Parathyroid adenoma (tissue), 2 donors: ENCODE measurements around the gene SPON1.

Experiments
- H2AFZ ChIP-seq: fragments of 300-600 bp; sonication (generic); one replicate; pipeline ENCODE4 v1.7.0; 2017; ENCODE audit warnings: antibody characterized with exemption, mild to moderate bottlenecking
- H3K27ac ChIP-seq: fragments of 300-600 bp; sonication (generic); one replicate; pipeline ENCODE4 v1.7.0; 2017
- H3K27me3 ChIP-seq: fragments of 300-600 bp; sonication (generic); one replicate; pipeline ENCODE4 v1.7.0; 2017; ENCODE audit warnings: low read length; ENCODE audit not compliant: control insufficient read depth, insufficient read depth
- H3K36me3 ChIP-seq: fragments of 300-600 bp; sonication (generic); one replicate; pipeline ENCODE4 v1.7.0; 2017; ENCODE audit warnings: low read length; ENCODE audit not compliant: control insufficient read depth, insufficient read depth
- H3K4me1 ChIP-seq: fragments of 300-600 bp; sonication (generic); one replicate; pipeline ENCODE4 v1.7.0; 2017; ENCODE audit warnings: control low read depth
- H3K4me2 ChIP-seq: fragments of 300-600 bp; sonication (generic); one replicate; pipeline ENCODE4 v1.7.0; 2017; ENCODE audit warnings: low read length
- H3K4me3 ChIP-seq: fragments of 300-600 bp; sonication (generic); one replicate; pipeline ENCODE4 v1.7.0; 2017; ENCODE audit warnings: low read depth, low read length
- H3K79me2 ChIP-seq: fragments of 300-600 bp; sonication (generic); one replicate; pipeline ENCODE4 v1.7.0; 2017; ENCODE audit warnings: control low read depth
- H3K9ac ChIP-seq: fragments of 300-600 bp; sonication (generic); one replicate; pipeline ENCODE4 v1.7.0; 2017; ENCODE audit warnings: mild to moderate bottlenecking
- H3K9me3 ChIP-seq: fragments of 300-600 bp; sonication (generic); one replicate; pipeline ENCODE4 v1.7.0; 2017; ENCODE audit warnings: low read length; ENCODE audit not compliant: control insufficient read depth
- TF ChIP-seq, protein P1 (sequence below): fragments of 300-600 bp; sonication (generic); IDR thresholded peaks from one replicate; pipeline ENCODE4 v1.7.0; 2017; ENCODE audit warnings: antibody characterized with exemption, mild to moderate bottlenecking
- donor health status: primary hyperparathyroidism.

Gene SPON1

DNA sequence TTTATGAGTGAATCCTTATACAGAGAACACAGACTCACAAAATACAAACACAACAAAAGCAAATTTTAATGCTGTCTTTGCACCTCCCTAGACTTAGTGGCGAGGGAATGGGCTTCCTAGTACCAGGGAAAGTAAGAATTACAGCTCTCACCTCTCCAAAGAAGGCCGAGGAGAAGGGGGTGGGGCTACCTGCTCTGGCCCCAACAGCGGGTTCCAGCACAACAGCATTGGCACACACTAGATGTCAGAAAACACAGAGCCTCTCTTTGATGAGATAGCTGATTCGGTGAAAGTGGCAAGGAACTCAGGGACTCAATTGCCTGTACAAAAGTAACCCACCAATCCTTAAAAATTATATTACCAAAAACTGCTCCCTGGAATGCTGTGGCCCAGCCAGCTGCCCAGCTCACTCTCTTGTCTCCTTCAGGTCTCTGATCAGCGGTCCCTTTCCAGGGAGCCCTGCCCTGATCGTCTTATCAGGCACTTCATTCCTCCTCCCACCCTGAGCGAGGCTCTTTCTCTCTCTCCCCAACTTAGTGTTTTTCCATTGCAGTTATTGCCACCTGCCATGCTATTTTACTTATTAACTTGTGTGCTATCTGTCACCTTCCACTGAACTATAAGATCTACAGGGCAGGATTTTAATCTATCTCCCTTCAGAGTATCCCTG lies 30.7 kb downstream of the SPON1 start:
- no peaks in the 10 kb centered on the region for H3K4me1 ChIP-seq
- TF ChIP-seq, protein P1, sequence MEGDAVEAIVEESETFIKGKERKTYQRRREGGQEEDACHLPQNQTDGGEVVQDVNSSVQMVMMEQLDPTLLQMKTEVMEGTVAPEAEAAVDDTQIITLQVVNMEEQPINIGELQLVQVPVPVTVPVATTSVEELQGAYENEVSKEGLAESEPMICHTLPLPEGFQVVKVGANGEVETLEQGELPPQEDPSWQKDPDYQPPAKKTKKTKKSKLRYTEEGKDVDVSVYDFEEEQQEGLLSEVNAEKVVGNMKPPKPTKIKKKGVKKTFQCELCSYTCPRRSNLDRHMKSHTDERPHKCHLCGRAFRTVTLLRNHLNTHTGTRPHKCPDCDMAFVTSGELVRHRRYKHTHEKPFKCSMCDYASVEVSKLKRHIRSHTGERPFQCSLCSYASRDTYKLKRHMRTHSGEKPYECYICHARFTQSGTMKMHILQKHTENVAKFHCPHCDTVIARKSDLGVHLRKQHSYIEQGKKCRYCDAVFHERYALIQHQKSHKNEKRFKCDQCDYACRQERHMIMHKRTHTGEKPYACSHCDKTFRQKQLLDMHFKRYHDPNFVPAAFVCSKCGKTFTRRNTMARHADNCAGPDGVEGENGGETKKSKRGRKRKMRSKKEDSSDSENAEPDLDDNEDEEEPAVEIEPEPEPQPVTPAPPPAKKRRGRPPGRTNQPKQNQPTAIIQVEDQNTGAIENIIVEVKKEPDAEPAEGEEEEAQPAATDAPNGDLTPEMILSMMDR = no peak
- H3K79me2 ChIP-seq = no peaks in the 10 kb centered on the region
- H3K27ac ChIP-seq = no peak overlapping the region
- no peaks in the 10 kb centered on the region for H3K36me3 ChIP-seq
- H3K4me2 ChIP-seq = no peak overlapping the region
- H3K4me3 ChIP-seq = no peak overlapping the region
- no peaks in the 10 kb centered on the region for H3K27me3 ChIP-seq
- H3K9me3 ChIP-seq = no peaks in the 10 kb centered on the region
- no peak overlapping the region for H2AFZ ChIP-seq
- H3K9ac ChIP-seq = no peak overlapping the region

DNA sequence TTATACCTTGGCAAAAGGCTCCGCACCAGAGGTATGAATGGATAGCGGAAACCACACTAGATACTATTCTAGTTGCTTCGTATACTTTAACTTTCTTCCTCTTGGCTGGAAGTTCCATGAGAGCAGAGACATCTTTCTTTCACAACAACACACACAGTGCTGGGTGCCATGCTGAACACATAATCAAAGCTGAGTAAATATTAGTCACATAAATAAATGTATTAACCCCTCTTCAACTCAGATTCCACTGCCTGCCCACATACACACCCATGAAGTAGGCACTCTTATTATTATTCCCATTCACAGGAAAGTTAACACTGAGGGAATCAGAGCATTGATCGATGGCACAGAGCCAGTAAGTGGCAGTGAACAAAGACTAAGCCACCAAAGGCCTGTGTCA lies 35.4 kb downstream of the SPON1 start:
- Histone ChIP-seq H3K4me2 (no peak overlapping the region), H3K27ac (no peak overlapping the region), H3K27me3 (no peaks in the 10 kb centered on the region), H3K9ac (no peak overlapping the region), H3K79me2 (no peaks in the 10 kb centered on the region), H2AFZ (no peak overlapping the region), H3K9me3 (no peaks in the 10 kb centered on the region), H3K4me3 (no peak overlapping the region), H3K4me1 (no peaks in the 10 kb centered on the region), H3K36me3 (no peaks in the 10 kb centered on the region)
- TF ChIP-seq, protein P1 = no peak

- H3K9ac ChIP-seq = no peak overlapping the region
- no peaks in the 10 kb centered on the region for H3K4me1 ChIP-seq
- no peaks in the 10 kb centered on the region for H3K36me3 ChIP-seq
- no peak overlapping the region for H3K27ac ChIP-seq
- no peaks in the 10 kb centered on the region for H3K9me3 ChIP-seq
- no peaks in the 10 kb centered on the region for H3K27me3 ChIP-seq
- no peak overlapping the region for H3K4me2 ChIP-seq
- no peak overlapping the region for H2AFZ ChIP-seq
- TF ChIP-seq, protein P1 = no peak
- no peaks in the 10 kb centered on the region for H3K79me2 ChIP-seq
- H3K4me3 ChIP-seq = no peak overlapping the region
These were observed 37.2 kb downstream of the SPON1 start for GRCh38 chr11:13999704-14000103.

GRCh38 chr11:14001597-14001996 lies 39.1 kb downstream of the SPON1 start:
- H3K36me3 ChIP-seq = no peaks in the 10 kb centered on the region
- TF ChIP-seq, protein P1 = no peak
- H3K9ac ChIP-seq = no peak overlapping the region
- no peaks in the 10 kb centered on the region for H3K4me1 ChIP-seq
- H3K79me2 ChIP-seq = no peaks in the 10 kb centered on the region
- H3K4me2 ChIP-seq = no peak overlapping the region
- no peak overlapping the region for H3K27ac ChIP-seq
- H3K27me3 ChIP-seq = no peaks in the 10 kb centered on the region
- no peak overlapping the region for H3K4me3 ChIP-seq
- no peaks in the 10 kb centered on the region for H3K9me3 ChIP-seq
- H2AFZ ChIP-seq = no peak overlapping the region

GRCh38 chr11:14007566-14007965 lies 45.0 kb downstream of the SPON1 start:
- no peak overlapping the region for H3K4me2 ChIP-seq
- TF ChIP-seq, protein P1 = no peak
- H2AFZ ChIP-seq = no peak overlapping the region
- H3K36me3 ChIP-seq = no peaks in the 10 kb centered on the region
- no peak overlapping the region for H3K27ac ChIP-seq
- H3K9ac ChIP-seq = no peak overlapping the region
- H3K79me2 ChIP-seq = no peaks in the 10 kb centered on the region
- no peaks in the 10 kb centered on the region for H3K9me3 ChIP-seq
- H3K4me3 ChIP-seq = no peak overlapping the region
- H3K27me3 ChIP-seq = no peaks in the 10 kb centered on the region
- no peaks in the 10 kb centered on the region for H3K4me1 ChIP-seq
